Liver (tissue), 2 donors: ENCODE measurements around the gene EDAR.

Experiments
- CTCF ChIP-seq: fragments of 150-350 bp; IDR thresholded peaks from 2 replicates; pipeline ENCODE4 v1.5.1; 2017; ENCODE audit warnings: improper control_type of control experiment, low read depth, low read length; ENCODE audit not compliant: missing input control
- REST ChIP-seq: IDR thresholded peaks from 2 replicates; pipeline ENCODE4 v1.6.1; 2016; ENCODE audit warnings: antibody characterized with exemption, mild to moderate bottlenecking
- donor health status: healthy.

- TF ChIP-seq CTCF (no peak), REST (no peak)
Observed at GRCh38 chr2:108921096-108922030, 67.7 kb downstream of the EDAR start.
